ENCODE data around the gene RSPH6A.

Gene RSPH6A

DNA sequence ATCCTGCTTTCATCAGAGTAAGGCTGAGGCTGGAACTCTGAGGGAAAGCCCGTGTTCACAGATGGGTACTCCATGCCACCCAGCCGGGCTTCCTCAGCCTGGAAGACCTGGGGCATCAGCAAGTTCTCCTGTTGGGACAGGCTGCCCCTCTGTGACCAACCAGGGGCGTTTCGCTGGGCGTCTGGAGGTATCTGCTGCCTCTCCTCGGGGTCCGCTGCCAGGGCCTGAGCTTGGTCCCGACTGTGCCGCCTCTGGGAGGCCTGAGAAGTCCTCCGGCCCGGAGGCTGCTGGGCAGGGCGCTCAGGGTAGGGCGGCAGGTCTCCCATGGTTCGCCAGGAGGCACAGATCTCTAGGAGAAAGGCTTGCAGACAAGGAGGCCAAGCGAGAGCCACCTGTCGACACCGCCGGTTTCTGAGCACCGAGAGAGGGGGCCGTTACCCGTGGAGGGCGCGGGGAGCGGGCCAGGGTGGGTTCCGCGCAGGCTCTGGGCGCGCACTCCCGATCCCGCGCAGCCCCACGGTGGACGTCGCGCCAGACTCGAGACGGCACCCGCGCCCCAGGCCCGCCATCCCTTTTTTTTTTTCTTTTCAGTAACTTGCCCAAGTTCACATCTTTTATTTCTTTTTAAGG lies at the start of gene RSPH6A:
Gene RSPH6A, minus strand, starts transcription at position 458 of the 630 bp plus-strand sequence. Its CDS starts 132 bp downstream, at position 326.
- DNase-seq: no peak

DNA sequence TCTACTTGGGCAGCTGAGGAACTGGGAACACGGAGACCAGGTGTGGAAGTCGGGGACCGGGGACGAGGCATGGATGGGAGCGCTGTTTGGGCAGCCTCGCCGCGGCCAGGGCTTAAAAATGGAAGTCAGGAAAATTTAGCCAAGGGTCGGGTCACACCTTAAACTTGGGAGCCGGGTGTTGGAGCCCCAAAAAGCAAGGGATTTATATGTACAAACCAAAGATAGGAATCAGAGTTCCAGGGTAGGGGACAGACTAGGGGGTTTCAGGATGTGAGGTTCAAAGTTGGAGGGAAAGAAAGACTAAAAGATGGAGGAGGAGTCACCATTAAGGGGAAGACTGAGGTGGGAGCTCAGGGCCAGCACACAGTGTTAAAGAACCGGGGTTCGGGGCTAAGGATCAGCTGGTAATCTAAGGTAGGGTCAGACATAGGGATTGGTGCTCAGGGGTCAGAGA lies 49.5 kb upstream of the RSPH6A start:
- no peak for DNase-seq

DNA sequence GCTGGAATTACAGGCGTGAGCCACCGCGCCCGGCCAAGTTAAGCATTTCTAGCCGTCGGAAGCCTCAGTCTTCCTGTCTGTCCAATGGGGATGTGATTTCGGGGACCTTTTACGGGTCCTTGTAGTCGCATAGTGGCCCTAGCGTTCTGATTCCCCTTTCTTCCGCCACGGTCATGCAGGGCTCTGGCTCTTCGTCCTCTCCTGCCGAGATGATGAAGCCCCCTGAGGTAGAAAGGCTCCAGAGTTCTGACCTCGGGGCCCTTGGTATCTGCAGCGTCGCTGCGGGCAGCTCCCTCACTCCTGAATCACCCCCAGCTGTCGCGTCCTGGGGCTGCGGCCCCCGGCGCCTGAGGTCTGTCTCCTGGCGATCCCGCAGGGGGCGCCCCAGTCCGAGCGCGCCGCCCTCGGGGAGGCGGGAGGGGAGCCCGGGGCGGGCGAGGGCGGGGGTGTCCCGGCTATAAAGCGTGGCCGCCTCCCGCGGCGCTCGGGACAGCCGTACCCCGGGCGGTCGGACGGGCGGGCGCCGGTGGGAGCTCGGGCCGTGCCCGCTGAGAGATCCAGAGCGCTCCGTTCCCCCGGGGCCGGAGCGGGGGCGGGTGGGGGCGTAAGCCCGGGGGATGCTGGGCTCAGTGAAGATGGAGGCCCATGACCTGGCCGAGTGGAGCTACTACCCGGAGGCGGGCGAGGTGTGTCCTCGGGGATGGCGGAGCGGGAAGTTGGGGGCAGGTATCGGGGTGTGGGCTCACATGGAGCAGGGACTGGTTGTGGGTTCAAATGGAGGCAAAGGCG lies 48.9 kb upstream of the RSPH6A start, which contains the start of gene FOXA3:
Gene FOXA3, plus strand, starts transcription at position 487 of the 789 bp plus-strand sequence. Its CDS starts 131 bp downstream, at position 618.
- no peak for DNase-seq

DNA sequence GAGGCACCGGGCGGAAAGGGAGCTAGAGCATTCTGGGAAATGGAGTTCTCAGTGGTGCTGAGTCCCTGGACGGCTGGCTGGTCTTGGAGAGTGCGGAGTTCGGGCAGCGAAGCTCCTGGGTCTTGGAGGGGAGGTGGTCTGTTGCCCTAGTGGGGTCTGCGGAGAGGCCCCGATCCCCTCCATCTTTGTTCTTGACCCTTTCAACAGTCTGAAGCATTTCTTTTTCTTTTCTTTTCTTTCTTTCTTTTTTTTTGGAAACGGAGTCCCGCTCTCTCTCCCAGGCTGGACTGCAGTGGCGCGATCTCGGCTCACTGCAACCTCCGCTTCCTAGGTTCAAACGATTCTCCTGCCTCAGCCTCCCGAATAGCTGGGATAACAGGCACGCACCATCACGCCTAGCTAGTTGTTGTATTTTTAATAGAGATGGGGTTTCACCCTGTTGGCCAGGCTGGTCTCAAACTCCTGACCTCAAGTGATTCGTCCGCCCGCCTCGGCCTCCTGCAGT lies 48.3 kb upstream of the RSPH6A start:
- DNase-seq: no peak

DNA sequence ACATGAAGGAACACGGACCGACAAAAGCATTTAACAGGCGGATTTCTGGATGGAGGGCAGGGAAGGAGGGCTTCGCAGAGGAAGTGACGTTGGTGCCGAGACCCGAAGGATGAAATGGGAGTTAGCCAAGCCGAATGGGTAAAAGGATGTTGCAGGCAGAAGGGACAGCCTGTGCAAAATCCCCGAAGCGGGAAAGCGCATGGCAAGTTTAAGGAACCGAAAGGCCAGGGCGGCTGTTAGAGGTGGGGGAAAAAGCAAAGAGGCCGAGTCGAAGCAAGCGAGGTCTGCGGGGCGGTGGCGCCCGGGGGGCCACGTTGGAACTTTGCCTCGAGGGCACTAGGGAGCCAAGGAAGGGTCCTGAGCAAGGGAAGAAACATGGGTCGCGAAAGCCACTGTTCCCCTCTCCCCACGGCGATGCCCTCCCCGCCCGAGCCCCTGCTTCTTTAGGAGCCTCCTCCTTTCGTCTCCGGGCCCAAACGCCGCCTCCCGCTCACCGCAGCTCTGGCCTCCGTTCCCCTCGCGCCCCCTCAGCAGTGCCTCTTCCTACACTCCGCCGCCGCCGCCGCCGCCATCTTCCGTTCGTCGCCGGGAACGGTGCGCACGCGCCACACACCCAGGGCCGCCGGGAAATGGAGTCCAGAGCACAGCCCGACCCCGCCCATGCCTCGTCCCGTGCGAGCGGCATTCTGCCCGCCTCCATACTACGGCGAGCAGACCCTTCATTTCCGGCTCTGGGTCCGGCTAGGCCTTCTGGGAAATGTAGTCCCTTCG lies 47.6 kb upstream of the RSPH6A start, which contains the start of gene SYMPK:
Gene SYMPK, minus strand, starts transcription at position 584 of the 771 bp plus-strand sequence. CDS start 8,652 bp downstream, outside the sequence.
- DNase-seq: peak; percentile 91

DNA sequence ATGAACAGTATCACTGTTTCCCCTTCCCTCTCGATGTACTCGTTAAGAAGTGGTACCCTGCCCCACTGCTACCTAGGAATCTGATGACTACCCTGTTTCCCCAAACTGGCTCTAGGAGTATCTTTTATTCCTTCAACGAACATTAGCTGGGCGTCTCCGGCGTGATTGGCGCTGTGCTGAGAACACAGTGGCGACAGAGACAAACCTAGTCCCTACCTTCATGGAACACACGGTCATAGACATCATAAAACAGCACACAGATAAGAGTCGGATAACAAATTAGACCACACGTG lies 47.1 kb upstream of the RSPH6A start:
- no peak for DNase-seq

DNA sequence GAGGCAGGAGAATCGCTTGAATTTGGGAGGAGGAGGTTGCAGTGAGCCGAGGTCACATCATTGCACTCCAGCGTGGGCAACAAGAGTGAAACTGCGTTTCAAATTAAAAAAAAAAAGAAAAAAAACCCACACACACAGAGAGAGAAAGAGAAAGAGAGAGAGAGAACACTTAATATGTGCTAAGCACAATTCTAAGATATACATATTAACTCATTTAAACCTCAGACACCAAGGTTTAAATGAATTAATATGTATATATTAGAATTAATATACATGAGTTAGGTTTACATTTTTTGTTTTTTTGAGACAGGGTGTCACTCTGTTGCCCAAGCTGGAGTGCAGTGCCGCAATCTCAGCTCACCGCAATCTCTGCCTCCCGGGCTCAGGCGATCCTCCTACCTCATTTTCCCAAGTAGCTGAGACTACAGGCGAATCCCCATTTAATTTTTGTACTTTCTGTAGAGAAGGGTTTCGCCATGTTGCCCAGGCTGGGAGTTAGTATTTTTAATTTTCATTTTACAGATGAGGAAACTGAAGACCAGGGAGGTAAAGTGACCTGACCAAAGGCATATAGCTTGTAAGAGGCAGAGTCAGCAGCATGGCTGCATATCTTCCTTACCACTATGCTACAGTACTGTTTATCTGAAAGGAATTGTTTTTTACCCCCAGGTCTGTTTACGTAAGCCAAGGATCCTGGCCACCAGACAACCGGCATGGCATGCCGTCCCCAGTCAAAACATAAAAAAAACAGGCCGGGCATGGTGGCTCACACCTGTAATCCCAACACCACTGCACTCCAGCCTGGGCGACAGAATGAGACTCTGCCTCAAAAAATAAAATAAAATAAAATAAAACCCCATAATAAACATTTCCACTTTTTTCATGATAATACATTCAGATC lies 45.5 kb upstream of the RSPH6A start:
- DNase-seq: no peak

DNA sequence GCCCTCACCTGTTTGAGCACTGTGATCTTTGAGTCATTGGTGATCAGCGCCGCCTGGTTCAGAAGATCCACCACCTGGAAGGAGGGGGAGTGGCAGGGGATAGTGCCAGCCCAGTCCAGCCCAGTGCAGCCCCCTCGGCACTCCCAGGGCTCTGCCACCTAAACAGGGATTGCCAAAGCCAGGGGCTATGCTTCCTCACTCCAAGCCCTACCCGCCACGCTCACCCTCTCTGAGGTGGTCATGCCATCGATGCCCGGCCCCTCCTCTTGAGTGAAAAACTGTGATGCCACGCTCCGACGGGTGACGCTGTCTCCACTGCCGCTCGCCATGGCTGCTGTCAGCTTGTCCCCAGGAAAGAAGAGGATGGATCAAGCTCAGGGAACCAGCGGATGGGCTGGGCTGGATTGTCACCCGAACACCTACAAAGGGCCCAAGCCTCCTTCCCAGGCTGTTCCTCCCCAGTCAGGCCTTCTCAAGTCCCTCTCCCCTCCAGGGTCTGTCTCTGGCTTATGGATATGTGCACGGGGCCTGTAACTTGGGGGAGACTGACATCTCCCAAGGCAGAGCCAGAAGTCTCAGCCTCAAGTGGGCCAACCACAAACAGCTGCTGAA lies 39.2 kb upstream of the RSPH6A start:
- DNase-seq: no peak

DNA sequence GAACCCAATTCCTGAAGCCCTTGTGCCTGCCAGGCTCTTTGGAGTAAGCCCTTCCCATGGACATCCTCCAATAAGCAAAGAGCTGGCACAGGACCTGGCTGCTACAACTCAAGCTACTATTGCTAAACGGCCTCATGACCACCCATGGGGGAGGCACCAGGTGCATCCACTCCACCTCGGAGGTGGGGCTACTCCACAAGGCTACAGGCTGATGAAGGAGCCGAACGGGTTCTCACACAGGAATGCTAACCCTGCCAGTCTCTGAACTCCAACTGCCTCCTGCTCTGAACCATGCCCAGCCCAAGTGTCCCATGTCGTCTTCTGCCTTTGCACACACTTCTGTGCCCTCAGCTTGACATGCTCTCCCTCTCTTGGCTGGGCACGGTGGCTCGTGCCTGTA lies 37.9 kb upstream of the RSPH6A start:
- DNase-seq: no peak

DNA sequence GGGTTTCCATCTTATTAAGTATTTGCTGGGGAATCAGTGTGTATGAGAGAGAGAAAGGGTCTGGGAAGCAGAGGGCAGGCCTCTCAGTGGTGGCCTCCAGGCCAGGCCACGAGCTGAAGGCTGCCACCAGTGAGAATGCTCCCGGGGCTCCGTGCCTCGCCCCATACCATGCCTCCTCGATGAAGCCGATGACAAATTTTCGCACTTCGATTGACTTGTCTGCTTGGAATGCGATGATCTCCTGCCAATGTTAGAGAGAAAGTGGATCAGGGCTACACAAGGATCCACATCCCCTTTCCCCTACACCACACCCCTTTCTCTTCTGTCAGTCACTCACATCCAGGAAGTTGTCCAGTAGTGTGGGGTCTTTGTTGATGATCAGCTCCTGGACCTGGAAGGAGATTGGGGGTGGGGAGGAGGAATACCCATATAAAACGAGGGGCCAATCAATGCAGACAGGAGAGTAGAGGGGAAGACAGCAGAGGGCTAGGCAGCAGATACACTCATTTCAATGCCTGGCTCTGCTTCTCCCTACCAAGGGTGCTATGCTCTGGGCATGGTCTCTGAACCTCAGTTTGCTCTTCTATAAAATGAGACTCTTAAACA lies 37.1 kb upstream of the RSPH6A start:
- DNase-seq: no peak

DNA sequence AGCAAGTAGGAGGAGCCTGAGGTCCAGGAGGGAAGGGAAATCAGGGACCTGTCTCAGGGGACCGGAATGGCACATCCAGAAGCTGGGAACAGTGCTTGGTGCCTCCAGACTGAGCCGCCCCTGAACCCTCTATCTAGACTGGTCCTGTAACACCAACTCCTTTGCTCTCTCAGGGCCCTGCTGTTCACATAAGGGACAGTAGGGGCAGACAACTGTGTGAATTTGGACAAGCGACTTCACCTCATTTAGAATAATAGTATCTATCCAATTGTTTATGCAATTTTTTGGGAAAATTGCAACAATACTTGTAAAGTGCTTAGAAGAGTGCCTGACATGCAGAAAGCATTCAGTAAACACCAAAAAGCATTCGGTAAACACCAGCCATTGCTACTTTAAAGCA lies 33.8 kb upstream of the RSPH6A start:
- DNase-seq: no peak

DNA sequence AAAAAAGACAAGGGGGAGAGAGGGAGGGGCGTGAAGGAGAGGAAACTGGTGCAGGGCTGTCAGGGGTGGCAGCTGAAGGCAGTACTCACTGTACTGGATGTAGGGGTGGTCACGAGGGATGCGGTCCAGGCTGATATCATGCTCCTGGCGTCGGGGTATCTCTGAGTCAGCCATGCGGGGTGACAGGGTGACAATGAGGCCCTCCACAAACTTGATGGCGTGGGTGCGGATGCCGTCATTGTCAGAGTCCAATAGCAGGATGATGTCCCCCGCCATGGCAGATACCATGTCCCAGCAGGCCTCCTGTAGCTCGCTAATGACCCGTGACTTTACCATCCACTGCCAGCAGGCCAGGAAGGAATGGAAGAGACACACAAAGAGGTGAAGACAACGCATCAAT lies 32.6 kb upstream of the RSPH6A start:
- DNase-seq: no peak

DNA sequence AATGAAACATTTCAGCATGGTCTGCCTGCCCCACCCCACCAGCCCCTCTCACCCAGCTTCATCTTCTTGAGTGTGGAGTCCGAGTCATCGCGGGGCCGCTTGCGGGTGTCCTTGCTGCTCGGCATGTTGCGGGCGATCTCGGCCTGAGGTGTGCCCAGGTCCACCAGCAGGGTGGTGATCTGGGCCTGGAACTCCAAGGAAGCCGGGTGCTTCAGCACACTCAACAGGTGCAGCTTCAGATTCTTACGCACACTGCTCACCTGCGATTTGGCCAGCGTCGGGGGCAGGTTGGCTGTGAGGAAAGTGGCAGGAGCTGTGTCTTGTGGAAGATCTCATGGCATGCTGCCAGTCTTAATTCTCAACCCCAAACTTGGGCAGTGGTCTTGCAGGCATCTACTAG lies 27.1 kb upstream of the RSPH6A start:
- no peak for DNase-seq

DNA sequence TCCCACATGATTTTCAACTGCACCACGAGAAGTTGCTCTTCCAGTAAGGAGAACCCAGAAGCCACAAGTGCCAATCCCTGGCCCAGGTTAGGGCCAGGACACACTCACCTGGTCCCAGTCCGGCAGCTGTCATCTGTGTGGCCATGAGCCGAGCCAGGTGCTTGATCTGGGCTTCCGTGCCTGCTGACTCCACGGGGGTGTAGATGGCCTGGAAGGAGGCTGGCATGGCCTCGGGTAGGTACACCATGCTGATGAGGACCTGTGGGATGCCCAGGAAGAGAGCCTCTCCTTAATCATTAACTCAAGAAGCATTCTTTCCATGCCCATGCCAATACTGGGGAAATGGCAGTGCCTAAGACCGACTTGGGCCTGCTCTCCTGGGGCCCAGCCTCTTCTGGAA lies 19.9 kb upstream of the RSPH6A start:
- DNase-seq: no peak

DNA sequence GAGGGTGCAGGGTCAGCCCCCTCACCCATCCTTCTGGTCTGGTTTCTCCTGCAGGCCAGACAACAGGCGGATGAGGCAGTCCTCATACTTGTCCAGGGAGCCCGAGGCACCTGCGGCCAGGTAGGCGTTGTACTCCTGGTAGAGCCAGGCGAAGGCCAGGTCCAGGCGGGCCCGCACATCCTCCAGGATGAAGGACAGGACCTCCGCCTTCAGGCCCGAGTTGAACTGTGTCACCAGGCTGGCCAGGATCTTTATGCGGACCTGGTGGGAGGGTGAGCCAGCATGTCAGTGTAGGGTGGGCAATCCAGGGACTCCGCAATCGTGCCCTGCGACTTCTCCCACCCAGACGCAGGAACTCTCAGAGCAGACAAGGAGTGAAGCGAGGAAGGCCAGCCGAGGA lies 13.8 kb upstream of the RSPH6A start:
- DNase-seq: no peak

DNA sequence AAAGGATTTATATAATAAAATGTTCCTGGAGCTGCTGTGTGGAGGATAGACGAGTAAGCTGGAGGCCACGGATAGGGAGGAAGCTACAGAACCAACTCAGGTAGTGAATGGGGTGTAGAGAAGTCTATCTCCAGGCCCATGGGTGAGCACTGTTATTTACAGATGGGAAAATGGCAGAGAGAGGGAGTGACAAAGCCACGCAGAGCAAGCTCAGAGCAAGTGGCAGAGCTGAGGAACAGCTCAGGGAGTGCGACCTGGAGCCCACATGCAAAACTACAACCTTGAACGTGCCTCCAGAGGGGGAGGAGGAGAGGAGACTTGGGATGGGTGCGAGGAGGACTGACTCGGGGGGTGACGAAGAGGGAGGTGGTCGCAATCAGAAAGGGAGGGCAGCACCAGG lies 13.4 kb upstream of the RSPH6A start:
- DNase-seq: no peak

DNA sequence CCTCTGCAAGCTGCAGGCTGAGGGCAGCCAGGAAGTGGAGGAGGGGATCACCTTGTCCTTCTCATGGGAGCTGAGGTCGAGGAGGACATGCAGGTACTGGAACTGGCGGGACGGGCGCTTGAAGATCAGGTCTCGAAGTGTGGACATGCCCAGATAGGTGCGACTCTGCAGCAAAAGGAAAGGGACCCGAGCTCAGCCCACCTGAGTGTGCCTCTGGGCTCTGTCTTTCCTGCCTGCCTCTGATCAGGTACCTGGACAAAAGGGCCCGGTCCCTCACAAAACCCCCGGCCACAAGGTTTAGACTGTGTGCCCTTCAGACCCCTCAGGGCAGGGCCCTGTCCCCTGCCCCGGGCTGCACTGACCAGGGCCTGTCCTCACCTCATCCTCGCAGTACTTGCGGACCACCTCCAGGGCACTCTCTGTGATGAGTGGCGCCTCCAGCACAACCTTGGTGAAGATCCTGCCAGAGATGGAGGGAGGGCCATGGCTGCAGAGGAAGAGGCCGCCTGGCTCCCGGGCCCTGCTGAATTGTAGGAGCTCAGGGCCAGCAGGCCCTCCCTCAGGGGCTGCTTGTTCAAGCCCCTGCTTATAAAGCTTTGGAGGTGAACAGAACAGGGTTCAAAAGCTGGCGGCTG lies 12.5 kb upstream of the RSPH6A start:
- no peak for DNase-seq

DNA sequence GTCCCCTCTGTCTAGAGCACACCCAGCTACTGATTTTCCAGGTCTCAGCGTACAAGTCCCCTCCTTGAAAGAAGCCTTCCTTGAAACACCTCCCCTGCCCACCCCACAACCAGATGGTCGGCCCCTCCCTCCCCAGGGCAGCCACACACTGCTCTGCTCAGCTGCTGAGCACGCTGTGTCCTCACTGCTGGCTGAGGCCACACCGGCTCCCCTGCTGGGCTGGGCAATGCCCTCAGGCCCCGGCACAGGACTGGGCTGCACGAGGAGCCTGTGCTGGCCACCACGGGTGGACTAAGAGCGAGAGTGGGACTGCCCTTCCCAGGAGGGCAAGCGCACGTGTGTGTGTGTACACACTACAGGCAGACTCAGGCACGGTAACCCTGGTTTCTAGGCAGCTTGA lies 11.8 kb upstream of the RSPH6A start:
- DNase-seq: no peak

DNA sequence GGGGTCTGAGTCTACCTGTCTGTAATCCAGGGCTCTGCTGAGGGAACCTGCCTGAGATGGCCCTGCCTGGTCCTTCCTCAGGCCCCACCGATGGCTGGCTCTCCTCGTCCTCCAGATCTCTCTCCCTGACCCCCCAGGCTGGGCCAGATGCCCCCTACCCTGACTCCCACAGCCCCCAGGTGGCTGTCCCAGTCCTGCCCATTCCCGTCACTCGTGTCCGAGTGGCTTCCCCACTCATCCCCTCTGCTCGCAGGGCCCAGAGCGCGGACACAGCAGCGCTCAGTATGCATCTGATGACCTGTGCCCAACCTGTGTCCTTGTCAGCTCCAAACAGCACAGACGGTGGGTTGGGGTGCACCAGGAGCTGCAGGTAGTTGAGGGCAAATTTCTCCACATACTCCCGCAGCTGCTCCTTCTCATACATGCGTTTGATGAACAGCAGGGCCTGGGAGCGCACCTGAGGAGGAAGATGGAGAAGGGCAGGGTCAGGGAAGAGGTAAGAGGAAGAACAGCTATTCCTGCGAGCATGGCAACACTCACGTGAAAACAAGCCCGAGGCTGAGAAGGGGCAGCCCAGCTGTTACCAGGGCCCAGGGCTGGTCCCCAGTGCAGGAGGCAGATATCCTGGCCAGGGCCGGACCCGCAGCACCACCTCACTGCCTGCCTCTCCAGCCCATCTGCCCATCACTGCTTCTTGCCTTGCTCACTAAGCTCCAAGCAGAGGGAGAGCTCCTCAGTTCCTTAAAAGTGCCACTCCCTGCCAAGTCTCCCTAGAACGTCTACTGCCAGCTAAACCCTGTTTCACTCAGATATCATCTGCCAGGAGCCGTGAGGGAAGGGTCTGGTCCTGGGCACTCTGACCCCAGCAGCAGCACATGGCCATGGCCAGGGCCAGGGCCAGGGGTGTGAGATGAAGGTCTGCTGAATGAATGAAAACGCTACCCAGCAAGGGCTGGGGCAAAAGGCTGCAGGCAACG lies 11.1 kb upstream of the RSPH6A start:
- no peak for DNase-seq

DNA sequence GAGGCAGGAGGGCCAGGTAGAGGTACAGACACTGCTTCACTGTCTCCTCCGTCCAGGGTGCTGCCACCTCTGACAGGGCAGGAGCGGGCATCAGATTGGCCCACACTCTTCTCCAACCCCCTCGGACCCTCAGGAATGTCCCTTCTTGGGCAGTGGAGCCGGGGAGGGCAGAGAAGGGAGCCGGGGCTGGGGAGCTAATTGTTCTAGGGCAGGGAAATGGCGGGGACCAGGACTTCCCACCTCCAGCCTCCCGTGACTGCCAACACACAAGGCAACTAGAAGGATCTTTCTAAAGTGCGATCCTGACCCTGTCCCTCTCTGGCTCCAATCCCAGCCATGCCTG lies 10.1 kb upstream of the RSPH6A start:
- no peak for DNase-seq

All from cortex of kidney (tissue), 1 donor.